ENCODE results near the gene HMBS. TPM values are rescaled to one million over a fixed set of nuclear protein-coding genes. Genes with fewer than 3 reads are reported as not detected.
"Not testable (repeated sequence)": the region's sequence is repeated elsewhere in the genome, so short reads cannot be mapped to it uniquely, and the experiment has no call there.

Gene HMBS
- total and polyA plus RNA-seq, 2 donors = 6.5 to 19.0 TPM

DNA sequence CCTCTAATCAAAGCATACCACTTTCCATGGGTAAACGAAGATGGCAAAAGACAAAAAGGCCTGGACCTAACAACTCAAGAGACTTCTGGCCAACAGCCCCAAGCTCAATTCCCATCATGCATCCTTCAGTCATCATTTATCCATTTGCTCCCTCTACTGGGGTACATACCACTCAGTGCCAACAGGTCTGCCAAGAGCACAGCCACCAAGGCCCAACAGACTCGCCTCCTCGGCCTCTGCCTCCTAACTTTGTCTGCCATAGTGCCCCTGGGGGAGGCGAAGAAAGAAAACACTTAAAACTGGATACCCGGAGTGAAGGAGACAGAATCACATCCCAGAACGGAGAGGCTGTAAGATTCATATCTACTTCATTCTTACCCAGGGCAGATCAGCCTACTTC lies 28.8 kb upstream of the HMBS start:
- H3K36me3 ChIP-seq (ENCODE audit: insufficient read depth) = no peaks in the 10 kb centered on the region
- DNase-seq (ENCODE audit: extremely low spot score) = no peak
- H3K27ac ChIP-seq (ENCODE audit: low read depth) = no peak overlapping the region
- WGBS = 45% methylated on average over 6 of the region's 6 CpGs
- H3K4me1 ChIP-seq (ENCODE audit: insufficient read depth) = peaks cover 2% of the 10 kb centered on the region
- H3K4me3 ChIP-seq (ENCODE audit: low read depth, low read length) = peak overlapping the region; percentile 92

DNA sequence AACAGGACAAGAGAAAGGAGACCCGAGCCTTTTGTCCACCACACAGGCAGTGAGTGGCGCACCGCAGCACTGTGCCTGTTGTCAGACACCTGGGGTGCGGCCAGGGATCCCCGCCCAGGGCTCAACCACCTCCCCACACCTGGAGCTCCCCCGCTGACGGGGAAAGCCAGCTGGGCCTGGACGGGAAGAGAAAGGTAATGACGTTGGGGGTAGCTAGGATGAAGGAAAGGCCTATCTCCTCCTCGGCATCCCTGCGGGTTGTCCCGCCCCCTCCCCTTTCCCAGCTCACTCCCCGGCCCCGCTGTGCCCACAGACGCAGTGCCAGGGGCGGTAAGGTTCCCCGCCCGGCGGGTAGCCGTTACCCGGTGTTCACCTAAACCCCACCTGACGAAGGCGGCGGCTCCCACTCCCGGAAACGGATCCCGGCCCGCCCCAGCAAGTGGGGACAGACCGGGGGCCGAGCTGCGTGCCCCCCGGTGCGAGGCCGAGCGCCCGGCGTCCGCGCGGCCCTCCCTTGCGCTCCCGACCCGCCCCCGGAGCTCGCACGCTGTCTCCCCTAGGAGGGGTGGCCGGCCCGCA lies 28.2 kb upstream of the HMBS start:
- peak overlapping the region; percentile 80 for H3K27ac ChIP-seq (ENCODE audit: low read depth)

GRCh38 chr11:119057000-119057769 lies 27.5 kb upstream of the HMBS start, which contains the start of gene HYOU1:
Gene HYOU1, minus strand, starts transcription at chr11:119057205. Its CDS starts 1,045 bp downstream, at chr11:119056160.
- H3K27ac ChIP-seq (ENCODE audit: low read depth) = peak within 1 kb of the TSS; percentile 84
- peak within 1 kb of the TSS; percentile 92 for H3K4me3 ChIP-seq (ENCODE audit: low read depth, low read length)
- peaks cover 2% of the 10 kb centered on the region for H3K4me1 ChIP-seq (ENCODE audit: insufficient read depth)
- no peaks in the 10 kb centered on the region for H3K36me3 ChIP-seq (ENCODE audit: insufficient read depth)
- WGBS = under 1% methylated on average over 79 of the region's 79 CpGs
- DNase-seq (ENCODE audit: extremely low spot score) = peak; percentile 91

More for the DNA sequence above, 28.2 kb upstream of the HMBS start:
- Histone ChIP-seq H3K4me3 (ENCODE audit: low read depth, low read length) (peak overlapping the region; percentile 92), H3K4me1 (ENCODE audit: insufficient read depth) (peaks cover 2% of the 10 kb centered on the region), H3K36me3 (ENCODE audit: insufficient read depth) (no peaks in the 10 kb centered on the region)
- DNase-seq (ENCODE audit: extremely low spot score) = no peak
- WGBS = under 1% methylated on average over 48 of the region's 48 CpGs

- not testable (repeated sequence) for DNase-seq (ENCODE audit: extremely low spot score); H3K4me3 ChIP-seq (ENCODE audit: low read depth, low read length); H3K4me1 ChIP-seq (ENCODE audit: insufficient read depth); H3K36me3 ChIP-seq (ENCODE audit: insufficient read depth); H3K27ac ChIP-seq (ENCODE audit: low read depth)
- 87% methylated on average over 27 of the region's 35 CpGs for WGBS
Observed at GRCh38 chr11:119059128-119059527, 25.6 kb upstream of the HMBS start.

GRCh38 chr11:119061256-119061655 lies 23.4 kb upstream of the HMBS start:
- WGBS = 97% methylated on average over 3 of the region's 3 CpGs
- H3K4me3 ChIP-seq (ENCODE audit: low read depth, low read length) = no peak overlapping the region
- no peak for DNase-seq (ENCODE audit: extremely low spot score)
- H3K4me1 ChIP-seq (ENCODE audit: insufficient read depth) = no peaks in the 10 kb centered on the region
- no peak overlapping the region for H3K27ac ChIP-seq (ENCODE audit: low read depth)
- H3K36me3 ChIP-seq (ENCODE audit: insufficient read depth) = no peaks in the 10 kb centered on the region

DNA sequence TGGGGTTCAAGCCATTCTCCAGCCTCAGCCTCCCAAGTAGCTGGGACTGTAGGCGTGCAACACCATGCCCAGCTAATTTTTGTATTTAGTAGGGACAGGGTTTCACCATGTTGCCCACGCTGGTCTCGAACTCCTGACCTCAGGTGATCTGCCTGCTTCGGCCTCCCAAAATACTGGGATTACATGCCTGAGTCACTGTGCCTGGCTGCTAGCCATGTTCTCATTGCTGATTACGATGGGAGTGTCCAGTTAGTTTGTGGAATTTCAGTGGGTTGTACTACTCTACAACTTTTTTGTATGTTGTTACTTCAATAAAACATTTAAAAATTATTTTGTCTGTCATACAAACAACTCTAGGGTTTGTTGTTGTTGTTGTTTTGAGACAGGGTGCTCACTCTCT lies 21.9 kb upstream of the HMBS start:
- no peak overlapping the region for H3K27ac ChIP-seq (ENCODE audit: low read depth)
- 54% methylated on average over 5 of the region's 5 CpGs for WGBS
- no peak for DNase-seq (ENCODE audit: extremely low spot score)

DNA sequence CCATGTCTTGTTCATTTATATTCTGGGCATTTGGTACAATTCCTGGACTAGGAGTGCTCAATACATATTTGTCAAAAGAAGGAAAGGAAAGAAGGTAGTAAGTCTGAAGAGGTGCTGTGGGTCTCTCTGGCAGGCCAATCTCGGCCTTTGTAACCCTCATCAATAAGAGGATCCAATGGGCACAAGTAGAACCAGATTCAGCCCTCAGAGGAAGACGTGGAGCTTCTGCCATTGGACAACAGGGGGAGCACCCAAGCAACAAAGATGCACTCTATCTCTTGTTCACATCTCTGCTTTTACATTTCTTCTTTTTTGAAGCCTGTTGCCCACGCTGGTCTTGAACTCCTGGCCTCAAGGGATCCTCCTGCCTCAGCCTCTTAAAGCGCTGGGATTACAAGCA lies 19.3 kb upstream of the HMBS start:
- WGBS = 58% methylated on average over 4 of the region's 4 CpGs
- Histone ChIP-seq H3K27ac (ENCODE audit: low read depth) (no peak overlapping the region), H3K4me1 (ENCODE audit: insufficient read depth) (no peaks in the 10 kb centered on the region)

More for the DNA sequence above, 21.9 kb upstream of the HMBS start:
- Histone ChIP-seq H3K4me1 (ENCODE audit: insufficient read depth) (no peaks in the 10 kb centered on the region), H3K4me3 (ENCODE audit: low read depth, low read length) (no peak overlapping the region), H3K36me3 (ENCODE audit: insufficient read depth) (no peaks in the 10 kb centered on the region)

GRCh38 chr11:119067371-119068222 lies 17.1 kb upstream of the HMBS start, which contains the start of gene VPS11:
Gene VPS11, plus strand, starts transcription at chr11:119067818. Its CDS starts 6 bp downstream, at chr11:119067824.
- H3K27ac ChIP-seq (ENCODE audit: low read depth) = peak within 1 kb of the TSS; percentile 78
- peak; percentile 87 for DNase-seq (ENCODE audit: extremely low spot score)
- no peaks in the 10 kb centered on the region for H3K4me1 ChIP-seq (ENCODE audit: insufficient read depth)
- under 1% methylated on average over 49 of the region's 49 CpGs for WGBS
- H3K36me3 ChIP-seq (ENCODE audit: insufficient read depth) = peaks cover 3% of the 10 kb centered on the region
- H3K4me3 ChIP-seq (ENCODE audit: low read depth, low read length) = peak within 1 kb of the TSS; percentile 71

More for the DNA sequence above, 19.3 kb upstream of the HMBS start:
- H3K36me3 ChIP-seq (ENCODE audit: insufficient read depth) = no peaks in the 10 kb centered on the region
- no peak overlapping the region for H3K4me3 ChIP-seq (ENCODE audit: low read depth, low read length)
- no peak for DNase-seq (ENCODE audit: extremely low spot score)

GRCh38 chr11:119077839-119078238 lies 6.8 kb upstream of the HMBS start:
- WGBS = 96% methylated on average over 11 of the region's 11 CpGs
- Histone ChIP-seq H3K27ac (ENCODE audit: low read depth) (no peak overlapping the region), H3K4me3 (ENCODE audit: low read depth, low read length) (no peak overlapping the region), H3K36me3 (ENCODE audit: insufficient read depth) (peaks cover 12% of the 10 kb centered on the region), H3K4me1 (ENCODE audit: insufficient read depth) (no peaks in the 10 kb centered on the region)
- no peak for DNase-seq (ENCODE audit: extremely low spot score)

GRCh38 chr11:119078675-119079420 lies 5.8 kb upstream of the HMBS start:
- 93% methylated on average over 19 of the region's 19 CpGs for WGBS
- no peak for DNase-seq (ENCODE audit: extremely low spot score)
- Histone ChIP-seq H3K36me3 (ENCODE audit: insufficient read depth) (peaks cover 12% of the 10 kb centered on the region), H3K4me1 (ENCODE audit: insufficient read depth) (no peaks in the 10 kb centered on the region), H3K4me3 (ENCODE audit: low read depth, low read length) (no peak overlapping the region), H3K27ac (ENCODE audit: low read depth) (no peak overlapping the region)

- Histone ChIP-seq H3K27ac (ENCODE audit: low read depth) (no peak overlapping the region), H3K36me3 (ENCODE audit: insufficient read depth) (peaks cover 12% of the 10 kb centered on the region), H3K4me1 (ENCODE audit: insufficient read depth) (no peaks in the 10 kb centered on the region), H3K4me3 (ENCODE audit: low read depth, low read length) (no peak overlapping the region)
- no peak for DNase-seq (ENCODE audit: extremely low spot score)
- WGBS = 73% methylated on average over 7 of the region's 7 CpGs
Observed at GRCh38 chr11:119081682-119082260, 2.9 kb upstream of the HMBS start.

DNA sequence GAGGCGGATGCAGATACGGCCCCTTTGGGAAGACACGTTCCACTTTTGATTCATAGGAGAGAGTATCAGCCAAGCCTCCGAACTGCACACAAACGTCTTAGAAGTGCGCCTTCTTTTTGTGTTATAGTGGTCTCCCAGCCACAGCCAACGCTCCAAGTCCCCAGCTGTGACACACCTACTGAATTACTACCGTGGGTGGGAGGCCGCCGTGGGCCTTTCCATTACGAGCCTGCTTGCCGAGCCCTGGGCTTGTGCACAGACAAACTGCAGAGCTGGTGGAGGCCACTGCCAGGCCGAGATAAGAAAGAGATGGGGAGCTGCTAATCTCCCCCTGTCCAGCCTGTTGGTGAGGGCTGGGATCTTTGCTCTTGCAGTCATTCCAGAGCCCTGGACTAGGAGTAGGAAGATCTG lies 761 bp downstream of the HMBS start:
- under 1% methylated on average over 13 of the region's 13 CpGs for WGBS
- peak overlapping the region; percentile 53 for H3K4me3 ChIP-seq (ENCODE audit: low read depth, low read length)
- H3K36me3 ChIP-seq (ENCODE audit: insufficient read depth) = no peaks in the 10 kb centered on the region
- H3K4me1 ChIP-seq (ENCODE audit: insufficient read depth) = no peaks in the 10 kb centered on the region
- peak overlapping the region; percentile 51 for H3K27ac ChIP-seq (ENCODE audit: low read depth)
- no peak for DNase-seq (ENCODE audit: extremely low spot score)
